PFSK-1 (cell line): ENCODE results near the gene GNG12.

Experiments used
- FOXP2 ChIP-seq: optimal IDR thresholded peaks from 2 replicates; pipeline ENCODE3; 2011; ENCODE audit warnings: borderline replicate concordance, control low read depth, inconsistent platforms; ENCODE audit not compliant: insufficient read depth; ENCODE audit errors: extremely low read length, extremely low read depth
- POLR2AphosphoS5 ChIP-seq: IDR thresholded peaks from 2 replicates; pipeline ENCODE4 v1.6.1; 2012; ENCODE audit warnings: low read depth, mild to moderate bottlenecking, control low read depth, low read length, moderate library complexity
- SIN3A ChIP-seq: IDR thresholded peaks from 2 replicates; pipeline ENCODE4 v1.6.1; 2012; ENCODE audit warnings: mild to moderate bottlenecking, low read length, moderate library complexity, borderline replicate concordance; ENCODE audit not compliant: insufficient read depth
- TAF1 ChIP-seq: IDR thresholded peaks from 2 replicates; pipeline ENCODE4 v1.6.1; 2012; ENCODE audit warnings: low read length, control low read depth, borderline replicate concordance; ENCODE audit not compliant: insufficient read depth
- TF ChIP-seq, protein P1 (sequence below), 2 experiments: IDR thresholded peaks; 2 replicates each; pipeline versions ENCODE4 v1.6.1 to v1.8.0; 2011 to 2012; ENCODE audit warnings: low read depth in 2 of 2, low read length in 2 of 2, control low read depth in 1 of 2, inconsistent platforms in 1 of 2, mild to moderate bottlenecking in 1 of 2, moderate library complexity in 1 of 2; ENCODE audit not compliant: insufficient read depth in 1 of 2

The GNG12 gene

DNA sequence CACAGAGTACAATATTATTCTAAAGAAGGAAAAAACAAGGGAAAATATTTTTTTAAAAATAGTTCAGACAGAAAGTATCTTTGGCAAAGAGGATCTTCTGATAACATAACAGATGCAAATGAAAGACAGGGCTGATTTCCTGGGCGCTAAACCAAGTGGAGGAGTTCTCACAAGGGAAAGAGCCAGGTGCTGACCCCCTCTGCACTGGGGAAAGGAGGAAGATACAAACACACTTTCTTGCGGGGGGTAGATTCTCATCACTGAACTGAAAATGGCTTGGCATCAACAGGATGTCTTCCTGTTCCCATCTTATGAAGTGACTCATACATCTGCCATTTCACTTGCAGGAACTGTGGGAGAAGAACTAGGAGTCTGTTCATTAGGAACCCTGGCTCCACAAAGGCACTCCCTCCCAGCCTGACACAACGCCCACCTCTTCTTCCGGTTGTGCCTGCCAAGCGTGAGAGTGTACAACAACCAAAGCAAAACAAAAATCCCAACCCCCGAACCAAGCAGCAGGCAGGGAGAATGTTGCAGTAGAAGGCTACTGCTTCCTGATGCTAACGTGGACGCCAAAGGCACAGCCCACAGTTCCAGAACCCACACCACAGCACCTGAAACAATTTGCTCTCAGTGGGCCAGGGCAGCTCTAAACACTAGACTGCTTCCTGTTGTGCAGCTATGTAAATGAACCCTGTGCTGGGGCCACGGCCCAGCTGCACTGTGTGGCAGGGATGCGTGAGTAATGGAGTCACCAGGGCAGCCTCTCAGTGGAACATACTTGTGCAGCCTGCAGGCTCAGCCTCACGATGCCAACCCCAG, 97.2 kb downstream of the GNG12 start:
- TF ChIP-seq SIN3A (peak; percentile 12; the same call in 1 of the 2 replicates), FOXP2 (peak; percentile 71)
- TF ChIP-seq, protein P1, sequence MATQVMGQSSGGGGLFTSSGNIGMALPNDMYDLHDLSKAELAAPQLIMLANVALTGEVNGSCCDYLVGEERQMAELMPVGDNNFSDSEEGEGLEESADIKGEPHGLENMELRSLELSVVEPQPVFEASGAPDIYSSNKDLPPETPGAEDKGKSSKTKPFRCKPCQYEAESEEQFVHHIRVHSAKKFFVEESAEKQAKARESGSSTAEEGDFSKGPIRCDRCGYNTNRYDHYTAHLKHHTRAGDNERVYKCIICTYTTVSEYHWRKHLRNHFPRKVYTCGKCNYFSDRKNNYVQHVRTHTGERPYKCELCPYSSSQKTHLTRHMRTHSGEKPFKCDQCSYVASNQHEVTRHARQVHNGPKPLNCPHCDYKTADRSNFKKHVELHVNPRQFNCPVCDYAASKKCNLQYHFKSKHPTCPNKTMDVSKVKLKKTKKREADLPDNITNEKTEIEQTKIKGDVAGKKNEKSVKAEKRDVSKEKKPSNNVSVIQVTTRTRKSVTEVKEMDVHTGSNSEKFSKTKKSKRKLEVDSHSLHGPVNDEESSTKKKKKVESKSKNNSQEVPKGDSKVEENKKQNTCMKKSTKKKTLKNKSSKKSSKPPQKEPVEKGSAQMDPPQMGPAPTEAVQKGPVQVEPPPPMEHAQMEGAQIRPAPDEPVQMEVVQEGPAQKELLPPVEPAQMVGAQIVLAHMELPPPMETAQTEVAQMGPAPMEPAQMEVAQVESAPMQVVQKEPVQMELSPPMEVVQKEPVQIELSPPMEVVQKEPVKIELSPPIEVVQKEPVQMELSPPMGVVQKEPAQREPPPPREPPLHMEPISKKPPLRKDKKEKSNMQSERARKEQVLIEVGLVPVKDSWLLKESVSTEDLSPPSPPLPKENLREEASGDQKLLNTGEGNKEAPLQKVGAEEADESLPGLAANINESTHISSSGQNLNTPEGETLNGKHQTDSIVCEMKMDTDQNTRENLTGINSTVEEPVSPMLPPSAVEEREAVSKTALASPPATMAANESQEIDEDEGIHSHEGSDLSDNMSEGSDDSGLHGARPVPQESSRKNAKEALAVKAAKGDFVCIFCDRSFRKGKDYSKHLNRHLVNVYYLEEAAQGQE (IDR thresholded peaks at IDR 0.05; ENCODE audit: insufficient read depth in 1 of 2, low read depth in 2 of 2, low read length in 2 of 2), result no peak

DNA sequence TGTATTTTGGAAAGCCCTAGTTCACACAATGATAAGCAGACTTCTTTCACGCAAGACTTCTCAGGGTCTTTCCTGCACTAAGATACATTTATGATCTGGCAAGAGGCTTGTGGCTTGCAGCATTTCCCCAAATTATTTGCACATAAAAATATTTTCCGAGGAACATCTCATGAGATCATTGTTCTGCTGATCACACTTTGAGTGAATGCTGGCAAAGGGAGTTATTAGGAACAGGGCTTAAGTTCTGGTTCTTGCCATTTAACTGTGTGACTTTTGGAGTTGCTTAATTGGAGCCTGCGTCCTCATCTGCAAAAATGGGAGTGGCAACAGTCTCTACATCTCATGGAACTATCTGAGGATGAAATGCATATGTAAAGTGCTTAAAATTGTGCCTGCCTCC, 98.1 kb downstream of the GNG12 start:
- no peak for TF ChIP-seq POLR2AphosphoS5
- TF ChIP-seq, protein P1 (IDR thresholded peaks at IDR 0.05; ENCODE audit: insufficient read depth in 1 of 2, low read depth in 2 of 2, low read length in 2 of 2), result no peak
- no peak for TF ChIP-seq TAF1
- no peak for TF ChIP-seq SIN3A

DNA sequence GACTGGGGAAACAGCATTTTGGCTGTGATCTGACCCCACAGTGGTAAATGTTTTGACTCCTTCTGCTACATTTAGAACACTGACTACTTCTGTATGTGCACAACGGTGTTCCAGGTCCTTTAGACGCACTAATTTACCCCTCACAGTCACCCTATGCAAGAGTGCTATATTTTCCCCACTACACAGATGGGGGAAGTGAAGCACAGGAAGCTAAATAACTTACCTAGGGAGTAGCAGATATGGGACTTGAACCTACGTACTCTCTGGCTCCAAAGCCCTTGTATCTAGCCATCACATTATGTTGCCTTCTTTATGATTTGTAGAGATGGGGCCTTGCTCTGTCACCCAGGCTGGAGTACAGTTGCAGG, 99.0 kb downstream of the GNG12 start:
- TF ChIP-seq FOXP2, result no peak
- no peak for TF ChIP-seq SIN3A
- TF ChIP-seq, protein P1 (IDR thresholded peaks at IDR 0.05; ENCODE audit: insufficient read depth in 1 of 2, low read depth in 2 of 2, low read length in 2 of 2), result no peak
- no peak for TF ChIP-seq TAF1
- TF ChIP-seq POLR2AphosphoS5, result no peak

DNA sequence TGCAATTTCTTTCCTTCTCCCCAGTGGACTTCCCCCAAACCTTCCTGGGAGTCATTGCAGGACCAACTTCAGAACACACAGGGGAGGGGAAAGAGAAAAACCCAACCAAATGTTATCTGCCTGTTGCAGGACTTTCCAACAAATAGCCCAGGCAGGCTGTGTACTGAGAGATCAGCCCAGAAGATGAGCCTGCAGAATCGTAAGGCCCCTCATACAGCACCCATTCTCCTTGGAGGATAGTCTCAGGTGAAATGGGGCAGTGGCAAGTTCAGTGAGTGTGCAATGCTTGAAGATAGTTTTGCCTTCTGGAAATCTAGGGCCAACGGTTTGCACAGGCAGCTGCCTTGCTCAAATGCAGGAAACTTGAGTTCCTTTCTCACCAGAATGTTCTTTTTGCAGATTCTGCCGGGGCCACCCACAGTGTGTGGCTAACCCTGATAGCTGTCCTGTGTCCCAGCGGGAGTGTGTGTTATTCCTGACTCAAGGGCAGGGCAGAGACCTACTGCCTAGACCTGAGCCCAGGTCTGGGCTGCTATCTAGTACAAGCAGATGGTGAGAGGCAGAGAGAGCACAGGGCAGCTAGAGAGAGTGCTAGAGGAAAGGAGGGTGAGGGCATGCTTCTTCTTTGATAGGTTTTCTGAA, 99.5 kb downstream of the GNG12 start:
- TF ChIP-seq SIN3A, result no peak
- TF ChIP-seq POLR2AphosphoS5, result no peak
- TF ChIP-seq, protein P1 (IDR thresholded peaks at IDR 0.05; ENCODE audit: insufficient read depth in 1 of 2, low read depth in 2 of 2, low read length in 2 of 2), result no peak
- no peak for TF ChIP-seq TAF1
- TF ChIP-seq FOXP2, result no peak
